GM12878 (cell line): ENCODE results near the gene FNDC11. TPM values are rescaled to one million over a fixed set of nuclear protein-coding genes. Genes with fewer than 3 reads are reported as not detected.

Experiments used
- ATAC-seq: fragments of 200-7000 bp; cut with Tn5 transposase; 3 replicates; pipeline ENCODE4 v1.9.1; 2020; ENCODE audit warnings: mild to moderate bottlenecking, moderate library complexity
- BruUV-seq: library from RNA; stranded (reverse); fragments of 400-500 nt; replicated peaks from 2 replicates; lab custom pipeline; 2021; lab: Mats Ljungman, UMichigan
- CTCF ChIA-PET: fragments of 300-600 bp; sonication (Branson Sonifier 250); formaldehyde crosslinking; extraction: SDS; loops from one replicate; lab custom pipeline; 2021; ENCODE audit warnings: inconsistent platforms; lab: Yijun Ruan, JAX
- POLR2A ChIA-PET: fragments of 350-600 bp; formaldehyde crosslinking; extraction: SDS; loops from one replicate; lab custom pipeline; 2021; ENCODE audit warnings: inconsistent platforms; lab: Charles Lee
- RAD21 ChIA-PET: fragments of 300-600 bp; sonication (Branson Sonifier 250); formaldehyde crosslinking; loops from one replicate; lab custom pipeline; 2023; ENCODE audit warnings: antibody characterized with exemption; ENCODE audit not compliant: unreplicated experiment; lab: Charles Lee
- SMC1A ChIA-PET: fragments of 300-600 bp; sonication (Branson Sonifier 250); formaldehyde crosslinking; loops from one replicate; lab custom pipeline; 2023; ENCODE audit not compliant: unreplicated experiment, uncharacterized antibody; lab: Charles Lee
- DNase-seq: peaks from one replicate; pipeline ENCODE4 v3.0.0-alpha.2; 2011; ENCODE audit warnings: low read depth, low spot score
- FAIRE-seq: peaks from 3 replicates; lab custom pipeline; 2011; peaks lifted over from hg19 to GRCh38; lab: Jason Lieb, UNC
- H2AFZ ChIP-seq: 2 replicates; pipeline ENCODE4 v1.6.0; 2011; ENCODE audit warnings: low read depth, low read length, control low read depth; ENCODE audit not compliant: control insufficient read depth
- H3K27ac ChIP-seq: 2 replicates; pipeline ENCODE4 v1.5.1; 2011; ENCODE audit warnings: control low read depth; ENCODE audit not compliant: control insufficient read depth, insufficient read depth
- H3K27me3 ChIP-seq, 2 experiments: replicated peaks in 1 of 2; 2 replicates each; pipeline versions ENCODE4 v1.6.0 to v1.6.1; 2011; ENCODE audit warnings: low read length in 1 of 2; ENCODE audit not compliant: control insufficient read depth in 2 of 2, insufficient read depth in 2 of 2
- H3K36me3 ChIP-seq, 2 experiments: 2 replicates each; pipeline ENCODE4 v1.5.1; 2011; ENCODE audit warnings: low read length in 1 of 2; ENCODE audit not compliant: control insufficient read depth in 2 of 2, insufficient read depth in 2 of 2
- H3K4me1 ChIP-seq: 2 replicates; pipeline ENCODE4 v1.6.1; 2011; ENCODE audit warnings: mild to moderate bottlenecking, low read length, moderate library complexity, mixed read lengths; ENCODE audit not compliant: control insufficient read depth, insufficient read depth
- H3K4me2 ChIP-seq: 2 replicates; pipeline ENCODE4 v1.6.0; 2011; ENCODE audit warnings: control low read depth; ENCODE audit not compliant: control insufficient read depth, insufficient read depth
- H3K4me3 ChIP-seq: fragments of 200-600 bp; sonication (generic); 2 replicates; pipeline ENCODE4 v1.5.1; 2016
- H3K79me2 ChIP-seq: 2 replicates; pipeline ENCODE4 v1.6.0; 2011; ENCODE audit warnings: low read length; ENCODE audit not compliant: control insufficient read depth, insufficient read depth
- H3K9ac ChIP-seq: 2 replicates; pipeline ENCODE4 v1.8.0; 2011; ENCODE audit warnings: low read length, control low read depth, mixed read lengths; ENCODE audit not compliant: control insufficient read depth, insufficient read depth
- H3K9me3 ChIP-seq: replicated peaks from 3 replicates; pipeline ENCODE4 v1.5.1; 2011; ENCODE audit warnings: mild to moderate bottlenecking, low read length; ENCODE audit not compliant: control insufficient read depth, insufficient read depth
- H4K20me1 ChIP-seq: 2 replicates; pipeline ENCODE4 v1.6.0; 2011; ENCODE audit not compliant: control insufficient read depth, insufficient read depth
- ATF3 ChIP-seq: IDR thresholded peaks from 2 replicates; pipeline ENCODE4 v1.6.1; 2011; ENCODE audit warnings: low read depth, mild to moderate bottlenecking, low read length, moderate library complexity, borderline replicate concordance; ENCODE audit errors: extremely low read depth
- BHLHE40 ChIP-seq, 2 experiments: fragments of 450-650 bp in 1 of 2; IDR thresholded peaks; 2 replicates each; pipeline ENCODE4 v1.6.1; 2011 to 2017; ENCODE audit warnings: low read depth in 2 of 2, borderline replicate concordance in 1 of 2, improper control_type of control experiment in 1 of 2, low read length in 1 of 2, mild to moderate bottlenecking in 1 of 2
- MTA2 ChIP-seq: fragments of 450-650 bp; IDR thresholded peaks from 2 replicates; pipeline ENCODE4 v1.6.1; 2016; ENCODE audit warnings: low read depth, mild to moderate bottlenecking, moderate library complexity
- NFYA ChIP-seq: IDR thresholded peaks from 2 replicates; pipeline ENCODE4 v1.6.1; 2011; ENCODE audit warnings: low read depth, mild to moderate bottlenecking, low read length, improper control_type of control experiment, borderline replicate concordance
- NFYB ChIP-seq: IDR thresholded peaks from 2 replicates; pipeline ENCODE4 v1.6.1; 2011; ENCODE audit warnings: low read depth, mild to moderate bottlenecking, low read length, improper control_type of control experiment, moderate library complexity; ENCODE audit not compliant: insufficient read depth
- NR2C2 ChIP-seq: IDR thresholded peaks from 2 replicates; pipeline ENCODE4 v1.6.1; 2011; ENCODE audit warnings: borderline replicate concordance, low read depth; ENCODE audit not compliant: control insufficient read depth, insufficient read length
- PAX8 ChIP-seq: fragments of 450-650 bp; IDR thresholded peaks from 2 replicates; pipeline ENCODE4 v1.6.1; 2017; ENCODE audit warnings: mild to moderate bottlenecking, moderate library complexity
- RBBP5 ChIP-seq: fragments of 200-600 bp; sonication (generic); conservative IDR thresholded peaks from 2 replicates; pipeline ENCODE4 v1.6.1; 2016
- RCOR1 ChIP-seq: conservative IDR thresholded peaks from 2 replicates; pipeline ENCODE4 v1.6.1; 2012; ENCODE audit warnings: low read depth, low read length, improper control_type of control experiment
- TAF1 ChIP-seq: IDR thresholded peaks from 2 replicates; pipeline ENCODE4 v1.6.1; 2011; ENCODE audit warnings: mild to moderate bottlenecking, low read depth, low read length, borderline replicate concordance
- USF2 ChIP-seq: IDR thresholded peaks from 2 replicates; pipeline ENCODE4 v1.6.1; 2011; ENCODE audit warnings: low read depth, low read length, improper control_type of control experiment, borderline replicate concordance
- ZBED1 ChIP-seq: IDR thresholded peaks from 2 replicates; pipeline ENCODE4 v1.6.1; 2016; ENCODE audit warnings: borderline replicate concordance
- ZNF24 ChIP-seq: fragments of 450-650 bp; IDR thresholded peaks from 2 replicates; pipeline ENCODE4 v1.6.1; 2017; ENCODE audit warnings: antibody characterized with exemption, mild to moderate bottlenecking
- ZZZ3 ChIP-seq: IDR thresholded peaks from 2 replicates; pipeline ENCODE4 v1.6.1; 2011; ENCODE audit warnings: low read depth; ENCODE audit not compliant: control insufficient read depth, insufficient read length
- WGBS: methylation state at CpG from one replicate; pipeline ENCODE4 v1.1.6; 2016; ENCODE audit warnings: low lambda C conversion rate; ENCODE audit not compliant: insufficient replicate concordance, insufficient coverage; ENCODE audit errors: missing lambda C conversion rate; 5-methylcytosine and 5-hydroxymethylcytosine counted together
- in situ Hi-C: fragments of 300-500 bp; cut with MboI; formaldehyde crosslinking; loops from 9 replicates; pipeline ENCODE4 v1.14.3; 2018; ENCODE audit warnings: mixed read lengths
- intact Hi-C: fragments of 100-400 bp; cut with micrococcal nuclease; formaldehyde crosslinking; loops from one replicate; pipeline ENCODE4 v1.14.2; 2022; ENCODE audit not compliant: unreplicated experiment
- polyA plus RNA-seq, 11 experiments: library from polyadenylated mRNA; depleted of rRNA in 4 of 11; unstranded in 6 of 11; stranded (reverse) in 5 of 11; fragments of >200 nt; fragmentation: Nextera tagmentation in 4 of 11; fragmentation: Illumina TruSeq in 1 of 11; extraction: Ambion mirVana in 4 of 11; extraction: Trizol in 1 of 11; gene quantifications; 1 replicate in 1 of 11; 2 replicates in 10 of 11; pipeline versions ENCODE4 v1.2.1 to v1.2.3, GENCODE V29; 2011 to 2016; ENCODE audit warnings: inconsistent platforms in 2 of 11, missing spikeins in 2 of 11, low read depth in 1 of 11
- total RNA-seq, 4 experiments: library from RNA; depleted of rRNA in 3 of 4; stranded (reverse); fragments of >200 nt in 3 of 4; fragmentation: Illumina TruSeq in 1 of 4; extraction: Trizol in 1 of 4; gene quantifications; 2 replicates each; pipeline versions ENCODE4 v1.2.1 to v1.2.3, GENCODE V29; 2013 to 2021
- TF ChIP-seq, protein P1 (sequence below): fragments of 450-650 bp; IDR thresholded peaks from 2 replicates; pipeline ENCODE4 v1.6.1; 2018; ENCODE audit warnings: mild to moderate bottlenecking, low read depth, moderate library complexity; ENCODE audit not compliant: partially characterized antibody
- TF ChIP-seq, protein P2 (sequence below): fragments of 450-650 bp; IDR thresholded peaks from 2 replicates; pipeline ENCODE4 v1.6.1; 2017; ENCODE audit warnings: antibody characterized with exemption, mild to moderate bottlenecking, moderate library complexity

FNDC11 gene
- total and polyA plus RNA-seq, 10 of the 15 experiments (the other 5 are each of a cell fraction or from before 2014, with no cell fraction given), result 0.09 to 0.72 (median 0.34) TPM; not detected in 2

GRCh38 chr20:63513207-63513606 lies 40.8 kb upstream of the FNDC11 start:
- ChIA-PET RAD21 (no interaction called here), SMC1A (no interaction called here), CTCF (no interaction called here), POLR2A (no interaction called here)
- Histone ChIP-seq H3K79me2 (no peaks in the 10 kb centered on the region), H3K4me2 (no peak overlapping the region), H3K9ac (no peak overlapping the region), H3K4me3 (no peak overlapping the region), H3K36me3 (no peaks in the 10 kb centered on the region), H3K27ac (no peak overlapping the region), H3K4me1 (no peaks in the 10 kb centered on the region), H3K9me3 (peaks cover 2% of the 10 kb centered on the region; the same call in 1 of the 3 replicates), H2AFZ (no peak overlapping the region), H3K27me3 (no peaks in the 10 kb centered on the region; a peak in 1 of 4 replicates), H4K20me1 (no peaks in the 10 kb centered on the region)
- intact Hi-C loops, result no loop called here
- DNase-seq, result no peak
- WGBS, result 92% methylated on average over 3 of the region's 3 CpGs
- ATAC-seq, result no peak
- FAIRE-seq, result no peak
- in situ Hi-C loops, result no loop called here
- TF ChIP-seq MTA2, result no peak
- no peak for TF ChIP-seq PAX8
- no peak for TF ChIP-seq NFYB
- TF ChIP-seq RBBP5, result no peak
- TF ChIP-seq NFYA, result no peak
- TF ChIP-seq, protein P1, sequence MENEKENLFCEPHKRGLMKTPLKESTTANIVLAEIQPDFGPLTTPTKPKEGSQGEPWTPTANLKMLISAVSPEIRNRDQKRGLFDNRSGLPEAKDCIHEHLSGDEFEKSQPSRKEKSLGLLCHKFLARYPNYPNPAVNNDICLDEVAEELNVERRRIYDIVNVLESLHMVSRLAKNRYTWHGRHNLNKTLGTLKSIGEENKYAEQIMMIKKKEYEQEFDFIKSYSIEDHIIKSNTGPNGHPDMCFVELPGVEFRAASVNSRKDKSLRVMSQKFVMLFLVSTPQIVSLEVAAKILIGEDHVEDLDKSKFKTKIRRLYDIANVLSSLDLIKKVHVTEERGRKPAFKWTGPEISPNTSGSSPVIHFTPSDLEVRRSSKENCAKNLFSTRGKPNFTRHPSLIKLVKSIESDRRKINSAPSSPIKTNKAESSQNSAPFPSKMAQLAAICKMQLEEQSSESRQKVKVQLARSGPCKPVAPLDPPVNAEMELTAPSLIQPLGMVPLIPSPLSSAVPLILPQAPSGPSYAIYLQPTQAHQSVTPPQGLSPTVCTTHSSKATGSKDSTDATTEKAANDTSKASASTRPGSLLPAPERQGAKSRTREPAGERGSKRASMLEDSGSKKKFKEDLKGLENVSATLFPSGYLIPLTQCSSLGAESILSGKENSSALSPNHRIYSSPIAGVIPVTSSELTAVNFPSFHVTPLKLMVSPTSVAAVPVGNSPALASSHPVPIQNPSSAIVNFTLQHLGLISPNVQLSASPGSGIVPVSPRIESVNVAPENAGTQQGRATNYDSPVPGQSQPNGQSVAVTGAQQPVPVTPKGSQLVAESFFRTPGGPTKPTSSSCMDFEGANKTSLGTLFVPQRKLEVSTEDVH, result no peak
- no peak for TF ChIP-seq ZZZ3
- TF ChIP-seq USF2, result no peak
- TF ChIP-seq RCOR1, result no peak
- no peak for TF ChIP-seq ZNF24
- TF ChIP-seq TAF1, result no peak
- TF ChIP-seq BHLHE40 (IDR thresholded peaks at IDR 0.05; ENCODE audit: borderline replicate concordance in 1 of 2, low read depth in 2 of 2, low read length in 1 of 2), result no peak
- TF ChIP-seq ZBED1, result no peak
- TF ChIP-seq, protein P2, sequence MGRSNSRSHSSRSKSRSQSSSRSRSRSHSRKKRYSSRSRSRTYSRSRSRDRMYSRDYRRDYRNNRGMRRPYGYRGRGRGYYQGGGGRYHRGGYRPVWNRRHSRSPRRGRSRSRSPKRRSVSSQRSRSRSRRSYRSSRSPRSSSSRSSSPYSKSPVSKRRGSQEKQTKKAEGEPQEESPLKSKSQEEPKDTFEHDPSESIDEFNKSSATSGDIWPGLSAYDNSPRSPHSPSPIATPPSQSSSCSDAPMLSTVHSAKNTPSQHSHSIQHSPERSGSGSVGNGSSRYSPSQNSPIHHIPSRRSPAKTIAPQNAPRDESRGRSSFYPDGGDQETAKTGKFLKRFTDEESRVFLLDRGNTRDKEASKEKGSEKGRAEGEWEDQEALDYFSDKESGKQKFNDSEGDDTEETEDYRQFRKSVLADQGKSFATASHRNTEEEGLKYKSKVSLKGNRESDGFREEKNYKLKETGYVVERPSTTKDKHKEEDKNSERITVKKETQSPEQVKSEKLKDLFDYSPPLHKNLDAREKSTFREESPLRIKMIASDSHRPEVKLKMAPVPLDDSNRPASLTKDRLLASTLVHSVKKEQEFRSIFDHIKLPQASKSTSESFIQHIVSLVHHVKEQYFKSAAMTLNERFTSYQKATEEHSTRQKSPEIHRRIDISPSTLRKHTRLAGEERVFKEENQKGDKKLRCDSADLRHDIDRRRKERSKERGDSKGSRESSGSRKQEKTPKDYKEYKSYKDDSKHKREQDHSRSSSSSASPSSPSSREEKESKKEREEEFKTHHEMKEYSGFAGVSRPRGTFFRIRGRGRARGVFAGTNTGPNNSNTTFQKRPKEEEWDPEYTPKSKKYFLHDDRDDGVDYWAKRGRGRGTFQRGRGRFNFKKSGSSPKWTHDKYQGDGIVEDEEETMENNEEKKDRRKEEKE, result no peak
- no peak for TF ChIP-seq NR2C2
- TF ChIP-seq ATF3, result no peak
- BruUV-seq, result no TSS peak
